Ishikawa (cell line): ENCODE data around the gene CRYM.

Source experiments
- EP300 ChIP-seq: IDR thresholded peaks from 2 replicates; pipeline ENCODE4 v1.6.1; 2012; ENCODE audit warnings: borderline replicate concordance
- NFIC ChIP-seq: IDR thresholded peaks from 2 replicates; pipeline ENCODE4 v1.6.1; 2012

- TF ChIP-seq NFIC = no peak
- TF ChIP-seq EP300 = no peak
Observed at GRCh38 chr16:21324267-21324666, 46.2 kb upstream of the CRYM start.
